HepG2 (cell line): Measurements from ENCODE around the gene WDR54. TPM values are rescaled to one million over a fixed set of nuclear protein-coding genes. Genes with fewer than 3 reads are reported as not detected.

Experiments
- ATAC-seq: fragments of 200-7000 bp; cut with Tn5 transposase; 3 replicates; pipeline ENCODE4 v1.9.1; 2020; ENCODE audit warnings: mild to moderate bottlenecking, moderate library complexity
- BruUV-seq: library from RNA; stranded (reverse); fragments of 400-500 nt; replicated peaks from 2 replicates; lab custom pipeline; 2021; lab: Mats Ljungman, UMichigan
- CTCF ChIA-PET: fragments of 300-600 bp; formaldehyde crosslinking; extraction: SDS; loops from one replicate; lab custom pipeline; 2021; ENCODE audit warnings: low total read pairs, inconsistent platforms, low intra/inter-chr PET ratio; lab: Yijun Ruan, JAX
- POLR2A ChIA-PET: fragments of 350-600 bp; sonication (Branson Sonifier 250); formaldehyde crosslinking; loops from one replicate; lab custom pipeline; 2020; ENCODE audit warnings: antibody characterized with exemption, inconsistent platforms; lab: Yijun Ruan, JAX
- DNase-seq: peaks from one replicate; pipeline ENCODE4 v3.0.0-alpha.2; 2015; ENCODE audit warnings: low spot score
- FAIRE-seq: peaks from 3 replicates; lab custom pipeline; 2011; peaks lifted over from hg19 to GRCh38; lab: Jason Lieb, UNC
- H2AFZ ChIP-seq: one replicate; pipeline ENCODE4 v1.6.1; 2011; ENCODE audit warnings: low read length, inconsistent platforms
- H3K27ac ChIP-seq: fragments of 300-600 bp; 3 replicates; pipeline ENCODE4 v1.8.0; 2011; ENCODE audit warnings: mixed run types, mild to moderate bottlenecking, mixed read lengths, low read length, inconsistent platforms; ENCODE audit not compliant: insufficient read depth; ENCODE audit errors: extremely low read length
- H3K27me3 ChIP-seq, 2 experiments: fragments of 200-600 bp in 1 of 2; 2 replicates in 1 of 2; 3 replicates in 1 of 2; pipeline versions ENCODE4 v1.6.0 to v1.8.0; 2011; ENCODE audit warnings: low read length in 2 of 2, mild to moderate bottlenecking in 2 of 2, moderate library complexity in 2 of 2, inconsistent platforms in 1 of 2; ENCODE audit not compliant: insufficient read depth in 2 of 2, control insufficient read depth in 1 of 2
- H3K36me3 ChIP-seq, 2 experiments: fragments of 200-600 bp in 1 of 2; replicated peaks in 1 of 2; 2 replicates in 1 of 2; 3 replicates in 1 of 2; pipeline versions ENCODE4 v1.5.1 to v1.8.0; 2011; ENCODE audit warnings: low read length in 2 of 2, inconsistent platforms in 1 of 2; ENCODE audit not compliant: insufficient read depth in 2 of 2, control insufficient read depth in 1 of 2
- H3K4me1 ChIP-seq: 2 replicates; pipeline ENCODE4 v1.5.1; 2012; ENCODE audit warnings: low read length, inconsistent platforms; ENCODE audit not compliant: insufficient read depth
- H3K4me2 ChIP-seq: 2 replicates; pipeline ENCODE4 v1.6.0; 2011; ENCODE audit warnings: low read depth, low read length, inconsistent platforms
- H3K4me3 ChIP-seq, 3 experiments: fragments of 200-600 bp in 1 of 3; sonication (generic), shearing (Covaris generic) in 1 of 3; replicated peaks in 1 of 3; 2 replicates each; pipeline ENCODE4 v1.5.1; 2011 to 2016; ENCODE audit warnings: low read length in 3 of 3, inconsistent platforms in 2 of 3, low read depth in 2 of 3, mild to moderate bottlenecking in 2 of 3, control low read depth in 1 of 3, mixed read lengths in 1 of 3; ENCODE audit not compliant: insufficient read depth in 1 of 3
- H3K79me2 ChIP-seq: one replicate; pipeline ENCODE4 v1.6.1; 2011; ENCODE audit warnings: low read length, inconsistent platforms; ENCODE audit not compliant: insufficient read depth
- H3K9ac ChIP-seq: 2 replicates; pipeline ENCODE4 v1.6.0; 2011; ENCODE audit warnings: mild to moderate bottlenecking, low read depth, low read length, inconsistent platforms; ENCODE audit not compliant: insufficient read depth
- H3K9me3 ChIP-seq: 2 replicates; pipeline ENCODE4 v1.5.1; 2012; ENCODE audit warnings: mild to moderate bottlenecking, low read length
- H4K20me1 ChIP-seq: 2 replicates; pipeline ENCODE4 v1.6.0; 2011; ENCODE audit warnings: inconsistent platforms, mild to moderate bottlenecking, low read length, moderate library complexity; ENCODE audit not compliant: insufficient read depth
- ARHGAP35 ChIP-seq: sonication (generic); formaldehyde crosslinking; IDR thresholded peaks from 2 replicates; pipeline ENCODE4 v1.9.0; 2022; ENCODE audit warnings: mild to moderate bottlenecking, inconsistent platforms, moderate library complexity, missing genetic modification reagents, borderline replicate concordance
- CBFB ChIP-seq: sonication (generic); formaldehyde crosslinking; IDR thresholded peaks from 2 replicates; pipeline ENCODE4 v1.4.0; 2020; ENCODE audit warnings: missing genetic modification reagents
- EED ChIP-seq: sonication (generic); formaldehyde crosslinking; IDR thresholded peaks from 2 replicates; pipeline ENCODE4 v1.5.0; 2020; ENCODE audit warnings: mild to moderate bottlenecking, missing genetic modification reagents
- ELF3 ChIP-seq: IDR thresholded peaks from 2 replicates; pipeline ENCODE4 v1.6.1; 2016; ENCODE audit warnings: missing genetic modification reagents, missing compliant biosample characterization
- HHEX ChIP-seq: IDR thresholded peaks from 2 replicates; pipeline ENCODE4 v1.6.1; 2016; ENCODE audit warnings: control low read depth
- KLF13 ChIP-seq: sonication (generic); formaldehyde crosslinking; IDR thresholded peaks from 2 replicates; pipeline ENCODE4 v1.4.0; 2020; ENCODE audit warnings: mild to moderate bottlenecking, missing genetic modification reagents
- MAFK ChIP-seq, 2 experiments: IDR thresholded peaks in 1 of 2; conservative IDR thresholded peaks in 1 of 2; 2 replicates each; pipeline ENCODE4 v1.6.1; 2011; ENCODE audit warnings: improper control_type of control experiment in 2 of 2, low read length in 2 of 2
- MLLT10 ChIP-seq: sonication (generic); formaldehyde crosslinking; IDR thresholded peaks from 2 replicates; pipeline ENCODE4 v1.4.0; 2020; ENCODE audit warnings: missing genetic modification reagents
- NFKB2 ChIP-seq: sonication (generic); formaldehyde crosslinking; IDR thresholded peaks from 2 replicates; pipeline ENCODE4 v1.4.0; 2020; ENCODE audit warnings: missing genetic modification reagents, borderline replicate concordance
- ZNF160 ChIP-seq: sonication (generic); formaldehyde crosslinking; IDR thresholded peaks from 2 replicates; pipeline ENCODE4 v1.8.0; 2022; ENCODE audit warnings: mild to moderate bottlenecking, inconsistent platforms, missing genetic modification reagents
- ZNF296 ChIP-seq: sonication (generic); formaldehyde crosslinking; conservative IDR thresholded peaks from 2 replicates; pipeline ENCODE4 v1.5.0; 2020; ENCODE audit warnings: mild to moderate bottlenecking, missing genetic modification reagents
- ZNF326 ChIP-seq: sonication (generic); formaldehyde crosslinking; IDR thresholded peaks from 2 replicates; pipeline ENCODE4 v1.4.0; 2020; ENCODE audit warnings: missing genetic modification reagents, borderline replicate concordance
- ZNF713 ChIP-seq: sonication (generic); formaldehyde crosslinking; IDR thresholded peaks from 2 replicates; pipeline ENCODE4 v1.4.0; 2020; ENCODE audit warnings: mild to moderate bottlenecking, missing genetic modification reagents
- ZNF747 ChIP-seq: sonication (generic); formaldehyde crosslinking; IDR thresholded peaks from 2 replicates; pipeline ENCODE4 v1.8.1; 2023; ENCODE audit warnings: missing genetic modification reagents, mild to moderate bottlenecking, borderline replicate concordance
- ZNF766 ChIP-seq: sonication (generic); formaldehyde crosslinking; IDR thresholded peaks from 2 replicates; pipeline ENCODE4 v1.5.0; 2020; ENCODE audit warnings: missing genetic modification reagents, borderline replicate concordance
- ZNF777 ChIP-seq: sonication (generic); formaldehyde crosslinking; IDR thresholded peaks from 2 replicates; pipeline ENCODE4 v1.4.0; 2020; ENCODE audit warnings: missing genetic modification reagents
- WGBS: methylation state at CpG from one replicate; pipeline ENCODE4 v1.1.6; 2017; ENCODE audit warnings: low lambda C conversion rate; 5-methylcytosine and 5-hydroxymethylcytosine counted together
- in situ Hi-C: cut with HindIII; loops from 2 replicates; pipeline ENCODE4 v1.10.0; 2017; ENCODE audit warnings: low pct_unique_long_range_greater_than_20kb; ENCODE audit not compliant: extremely low pct_ligation_motif_present
- intact Hi-C: fragments of 100-400 bp; cut with micrococcal nuclease; formaldehyde crosslinking; loops from one replicate; pipeline ENCODE4 v1.10.0; 2022; ENCODE audit not compliant: unreplicated experiment
- polyA plus RNA-seq, 8 experiments: library from polyadenylated mRNA; depleted of rRNA in 3 of 8; stranded (reverse) in 7 of 8; unstranded in 1 of 8; fragments of >200 nt; fragmentation: Illumina TruSeq in 4 of 8; extraction: Trizol in 4 of 8; gene quantifications; 2 replicates each; pipeline versions ENCODE4 v1.2.1 to v1.2.3, GENCODE V29; 2011 to 2016; ENCODE audit warnings: low read depth in 4 of 8, missing spikeins in 1 of 8, mixed read lengths in 1 of 8; ENCODE audit not compliant: insufficient read depth in 1 of 8
- total RNA-seq, 5 experiments: library from RNA; depleted of rRNA; stranded (reverse); fragments of >200 nt; fragmentation: Illumina TruSeq; extraction: Trizol; gene quantifications; 2 replicates each; pipeline ENCODE4 v1.2.3, GENCODE V29; 2016; ENCODE audit warnings: low read depth in 1 of 5
- TF ChIP-seq, protein P1 (sequence below): sonication (generic); formaldehyde crosslinking; IDR thresholded peaks from 2 replicates; pipeline ENCODE4 v1.4.0; 2020; ENCODE audit warnings: mild to moderate bottlenecking, missing genetic modification reagents

WDR54 gene
- total and polyA plus RNA-seq, 2 of the 13 experiments (the other 11 are each of a cell fraction or from before 2014, with no cell fraction given): 2.0 to 17.3 TPM

DNA sequence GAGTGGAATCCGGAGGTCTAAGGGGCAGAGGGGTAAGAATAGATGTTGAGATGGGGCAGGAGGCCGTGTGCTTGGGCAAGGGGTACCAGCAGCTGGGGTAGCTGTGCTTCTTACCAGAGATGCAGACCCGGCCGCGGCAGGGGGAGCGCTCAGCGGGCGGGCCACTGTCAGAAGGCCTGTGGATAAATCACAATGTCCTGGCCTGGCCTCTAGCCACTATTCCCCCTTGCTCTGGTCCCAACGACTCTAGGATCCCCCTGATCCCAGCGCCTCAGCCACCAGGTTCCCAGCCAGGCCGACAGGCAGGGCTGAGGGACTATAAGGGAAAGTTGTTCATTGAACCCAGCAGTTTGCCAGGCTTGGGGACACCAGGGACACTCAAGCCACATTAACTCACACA lies 9.0 kb downstream of the WDR54 start:
- H3K9me3 ChIP-seq: no peaks in the 10 kb centered on the region
- H3K27me3 ChIP-seq: no peaks in the 10 kb centered on the region
- CTCF ChIA-PET: no interaction called here
- TF ChIP-seq HHEX (CRISPR knock-in tag): no peak
- peak; percentile 57; the same call in 1 of the 2 replicates for TF ChIP-seq ZNF747 (CRISPR knock-in tag)
- TF ChIP-seq CBFB (CRISPR knock-in tag): no peak
- no peak for TF ChIP-seq ZNF766 (CRISPR knock-in tag)
- TF ChIP-seq NFKB2 (CRISPR knock-in tag): 0 out of 2 replicates have a peak, but pooled peaks have one; percentile 14
- TF ChIP-seq ELF3: no peak
- no peak for TF ChIP-seq ARHGAP35 (CRISPR knock-in tag)
- TF ChIP-seq ZNF713 (CRISPR knock-in tag): 0 out of 2 replicates have a peak, but pooled peaks have one; percentile 21
- TF ChIP-seq ZNF296 (CRISPR knock-in tag): no peak
- 0 out of 2 replicates have a peak, but pooled peaks have one; percentile 10 for TF ChIP-seq KLF13 (CRISPR knock-in tag)
- no peak for TF ChIP-seq MAFK (conservative IDR thresholded peaks at IDR 0.05 in 1 of 2, IDR thresholded peaks at IDR 0.05 in 1 of 2; ENCODE audit: low read length in 2 of 2)
- TF ChIP-seq MLLT10 (CRISPR knock-in tag): no peak
- TF ChIP-seq, protein P1, sequence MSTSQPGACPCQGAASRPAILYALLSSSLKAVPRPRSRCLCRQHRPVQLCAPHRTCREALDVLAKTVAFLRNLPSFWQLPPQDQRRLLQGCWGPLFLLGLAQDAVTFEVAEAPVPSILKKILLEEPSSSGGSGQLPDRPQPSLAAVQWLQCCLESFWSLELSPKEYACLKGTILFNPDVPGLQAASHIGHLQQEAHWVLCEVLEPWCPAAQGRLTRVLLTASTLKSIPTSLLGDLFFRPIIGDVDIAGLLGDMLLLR (CRISPR knock-in tag): no peak
- TF ChIP-seq EED (CRISPR knock-in tag): peak; percentile 67; the same call in 1 of the 2 replicates
- TF ChIP-seq ZNF326 (CRISPR knock-in tag): no peak
- TF ChIP-seq ZNF160 (CRISPR knock-in tag): 0 out of 2 replicates have a peak, but pooled peaks have one; percentile 18
- no peak for TF ChIP-seq ZNF777
- TF ChIP-seq, all 625 proteins: peak for 6
- POLR2A ChIA-PET: interaction anchor here (1.0 to 9.5 kb wide), 17 partner anchors 9 to 223 kb away, joined by 3 to 272 read pairs (median 17); partner anchors contain the start of genes C2orf81, CCDC142, DQX1 and INO80B
- Histone ChIP-seq H3K4me3 (peak overlapping the region in 1 of 3 experiments; percentile 41; a peak in 2 of 6 replicates), H2AFZ (no peak overlapping the region), H3K79me2 (peaks cover 27% of the 10 kb centered on the region), H3K4me2 (peak overlapping the region; percentile 67), H3K27ac (peak overlapping the region; percentile 80), H3K4me1 (peaks cover 79% of the 10 kb centered on the region), H4K20me1 (peaks cover 20% of the 10 kb centered on the region; the same call in 1 of the 2 replicates), H3K9ac (peak overlapping the region; percentile 51), H3K36me3 (peaks cover 47 to 78% of the 10 kb centered on the region in 2 experiments)
- no peak for DNase-seq
- no TSS peak for BruUV-seq
- no peak for FAIRE-seq
- in situ Hi-C loops: no loop called here
- 63% methylated on average over 11 of the region's 11 CpGs for WGBS
- intact Hi-C loops: loop anchor here (1.0 kb wide), 1 partner anchor 10 kb away; no protein-coding TSS in a partner anchor
- ATAC-seq: peak; percentile 12
